EH (cell line): Measurements from ENCODE around the gene BBX.

Experiments used
- DNase-seq: peaks from one replicate; pipeline ENCODE4 v3.0.0-alpha.2; 2015; ENCODE audit warnings: low read depth

BBX gene

GRCh38 chr3:107599772-107600145, 77.0 kb downstream of the BBX start:
- peak; percentile 22 for DNase-seq

- DNase-seq: peak; percentile 33
These were observed 78.0 kb downstream of the BBX start for GRCh38 chr3:107600780-107601179.

- DNase-seq: peak; percentile 68
These were observed 81.5 kb downstream of the BBX start for GRCh38 chr3:107604057-107604822.

GRCh38 chr3:107611775-107612469, 89.2 kb downstream of the BBX start:
- no peak for DNase-seq

GRCh38 chr3:107612664-107613084, 89.9 kb downstream of the BBX start:
- no peak for DNase-seq

- peak; percentile 34 for DNase-seq
These were observed 96.8 kb downstream of the BBX start for GRCh38 chr3:107619549-107619948.

- no peak for DNase-seq
These were observed 97.8 kb downstream of the BBX start for GRCh38 chr3:107620534-107620933.

GRCh38 chr3:107621465-107621864, 98.7 kb downstream of the BBX start:
- no peak for DNase-seq

- DNase-seq: no peak
These were observed 105.3 kb downstream of the BBX start for GRCh38 chr3:107627962-107628542.

GRCh38 chr3:107629566-107629965, 106.8 kb downstream of the BBX start:
- peak; percentile 26 for DNase-seq

- peak; percentile 18 for DNase-seq
These were observed 108.0 kb downstream of the BBX start for GRCh38 chr3:107630779-107631178.

GRCh38 chr3:107632576-107632975, 109.8 kb downstream of the BBX start:
- DNase-seq: no peak

- no peak for DNase-seq
These were observed 110.8 kb downstream of the BBX start for GRCh38 chr3:107633327-107634098.

- no peak for DNase-seq
These were observed 111.3 kb downstream of the BBX start for GRCh38 chr3:107634099-107634489.

- DNase-seq: no peak
These were observed 114.8 kb downstream of the BBX start for GRCh38 chr3:107637416-107638183.

- peak; percentile 50 for DNase-seq
These were observed 119.0 kb downstream of the BBX start for GRCh38 chr3:107641572-107642307.

GRCh38 chr3:107643038-107643883, 120.5 kb downstream of the BBX start:
- no peak for DNase-seq

GRCh38 chr3:107644631-107645030, 121.9 kb downstream of the BBX start:
- DNase-seq: peak; percentile 50

GRCh38 chr3:107650788-107651187, 128.0 kb downstream of the BBX start:
- DNase-seq: no peak

GRCh38 chr3:107651782-107652181, 129.0 kb downstream of the BBX start:
- DNase-seq: no peak
